OCI-LY3 (cell line): ENCODE measurements around the gene ARMC6.

Experiments used
- EZH2phosphoT487 ChIP-seq: fragments of 200-600 bp; shearing (Covaris generic); IDR thresholded peaks from 2 replicates; pipeline ENCODE4 v1.6.1; 2018; ENCODE audit warnings: antibody characterized with exemption, mixed run types, low read depth
- TF ChIP-seq, protein P1 (sequence below): fragments of 200-600, 300-600 bp; sonication (generic); IDR thresholded peaks from 2 replicates; pipeline ENCODE4 v1.5.1; 2014; ENCODE audit warnings: antibody characterized with exemption, low read length, low read depth

DNA sequence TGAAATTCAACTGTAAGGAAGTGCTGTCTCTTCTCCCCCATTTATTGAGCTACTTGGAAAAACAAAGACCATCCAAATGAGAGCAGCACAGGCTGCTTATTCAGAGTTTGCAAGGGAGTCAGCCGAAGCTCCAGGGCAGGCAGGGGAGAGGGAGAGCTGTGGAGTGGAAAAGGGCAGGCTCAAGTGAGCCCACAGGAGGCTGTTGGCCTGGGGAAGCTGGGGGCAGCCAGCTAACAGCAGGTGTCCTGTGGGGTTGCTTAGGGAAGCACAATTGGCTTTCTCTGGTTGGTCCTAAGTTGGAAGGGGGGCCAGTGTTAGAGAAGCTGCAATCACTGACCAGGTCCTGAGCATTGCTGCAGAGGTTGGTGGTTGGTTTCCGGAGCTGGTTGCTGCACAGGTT, 54.3 kb downstream of the ARMC6 start:
- TF ChIP-seq, protein P1, sequence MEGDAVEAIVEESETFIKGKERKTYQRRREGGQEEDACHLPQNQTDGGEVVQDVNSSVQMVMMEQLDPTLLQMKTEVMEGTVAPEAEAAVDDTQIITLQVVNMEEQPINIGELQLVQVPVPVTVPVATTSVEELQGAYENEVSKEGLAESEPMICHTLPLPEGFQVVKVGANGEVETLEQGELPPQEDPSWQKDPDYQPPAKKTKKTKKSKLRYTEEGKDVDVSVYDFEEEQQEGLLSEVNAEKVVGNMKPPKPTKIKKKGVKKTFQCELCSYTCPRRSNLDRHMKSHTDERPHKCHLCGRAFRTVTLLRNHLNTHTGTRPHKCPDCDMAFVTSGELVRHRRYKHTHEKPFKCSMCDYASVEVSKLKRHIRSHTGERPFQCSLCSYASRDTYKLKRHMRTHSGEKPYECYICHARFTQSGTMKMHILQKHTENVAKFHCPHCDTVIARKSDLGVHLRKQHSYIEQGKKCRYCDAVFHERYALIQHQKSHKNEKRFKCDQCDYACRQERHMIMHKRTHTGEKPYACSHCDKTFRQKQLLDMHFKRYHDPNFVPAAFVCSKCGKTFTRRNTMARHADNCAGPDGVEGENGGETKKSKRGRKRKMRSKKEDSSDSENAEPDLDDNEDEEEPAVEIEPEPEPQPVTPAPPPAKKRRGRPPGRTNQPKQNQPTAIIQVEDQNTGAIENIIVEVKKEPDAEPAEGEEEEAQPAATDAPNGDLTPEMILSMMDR: no peak
- no peak for TF ChIP-seq EZH2phosphoT487
